K562 (cell line): ENCODE data around the gene CRB2. TPM values are rescaled to one million over a fixed set of nuclear protein-coding genes. Genes with fewer than 3 reads are reported as not detected.

Experiments
- ARID1B ChIP-seq: fragments of 450-650 bp; IDR thresholded peaks from 2 replicates; pipeline ENCODE4 v1.6.1; 2016; ENCODE audit warnings: antibody characterized with exemption, mild to moderate bottlenecking, inconsistent platforms
- COPS2 ChIP-seq: fragments of 450-650 bp; conservative IDR thresholded peaks from 2 replicates; pipeline ENCODE4 v1.6.1; 2016; ENCODE audit warnings: mild to moderate bottlenecking, moderate library complexity
- CREB1 ChIP-seq, 2 experiments: sonication (generic) in 1 of 2; formaldehyde crosslinking in 1 of 2; IDR thresholded peaks; 2 replicates each; pipeline versions ENCODE4 v1.6.1 to v1.8.0; 2012 to 2022; ENCODE audit warnings: inconsistent platforms in 1 of 2, mild to moderate bottlenecking in 1 of 2, missing genetic modification reagents in 1 of 2, moderate library complexity in 1 of 2
- GABPB1 ChIP-seq: sonication (generic); formaldehyde crosslinking; IDR thresholded peaks from 2 replicates; pipeline ENCODE4 v1.8.0; 2022; ENCODE audit warnings: mild to moderate bottlenecking, missing genetic modification reagents
- HINFP ChIP-seq: fragments of 450-650 bp; conservative IDR thresholded peaks from 2 replicates; pipeline ENCODE4 v1.6.1; 2016; ENCODE audit warnings: missing genetic modification characterization, low read depth, mild to moderate bottlenecking, control low read depth, missing compliant biosample characterization
- NKRF ChIP-seq: fragments of 450-650 bp; IDR thresholded peaks from 2 replicates; pipeline ENCODE4 v1.6.1; 2016; ENCODE audit warnings: borderline replicate concordance
- NR3C1 ChIP-seq: sonication (generic); formaldehyde crosslinking; IDR thresholded peaks from 2 replicates; pipeline ENCODE4 v1.8.1; 2022; ENCODE audit warnings: missing genetic modification reagents
- RFX5 ChIP-seq: IDR thresholded peaks from 2 replicates; pipeline ENCODE4 v1.6.1; 2011; ENCODE audit warnings: low read depth, mild to moderate bottlenecking, improper control_type of control experiment, low read length
- SAFB ChIP-seq: fragments of 200-400 bp; formaldehyde crosslinking; IDR thresholded peaks from 2 replicates; pipeline ENCODE4 v1.6.1; 2017; ENCODE audit warnings: low read depth, low read length, borderline replicate concordance
- ZNF232 ChIP-seq: sonication (generic); formaldehyde crosslinking; IDR thresholded peaks from 2 replicates; pipeline ENCODE4 v1.8.0; 2022; ENCODE audit warnings: mild to moderate bottlenecking, missing genetic modification reagents
- ZNF695 ChIP-seq: fragments of 450-650 bp; formaldehyde crosslinking; IDR thresholded peaks from 2 replicates; pipeline ENCODE4 v1.4.0; 2020; ENCODE audit warnings: mild to moderate bottlenecking, moderate library complexity
- polyA plus RNA-seq, 8 experiments: library from polyadenylated mRNA; depleted of rRNA in 4 of 8; stranded (reverse) in 5 of 8; unstranded in 3 of 8; fragments of >200 nt; fragmentation: Nextera tagmentation in 2 of 8; fragmentation: Illumina TruSeq in 1 of 8; extraction: Ambion mirVana in 2 of 8; extraction: Trizol in 1 of 8; gene quantifications; 2 replicates each; pipeline versions ENCODE4 v1.2.1 to v1.2.3, GENCODE V29; 2011 to 2014; ENCODE audit warnings: inconsistent platforms in 1 of 8, missing spikeins in 1 of 8
- total RNA-seq, 7 experiments: library from RNA; depleted of rRNA in 6 of 7; stranded (reverse); fragments of >200 nt in 6 of 7; fragmentation: Illumina TruSeq in 2 of 7; extraction: Trizol in 2 of 7; gene quantifications; 2 replicates each; pipeline versions ENCODE4 v1.2.1 to v1.2.3, GENCODE V29; 2011 to 2021; ENCODE audit warnings: low replicate concordance in 1 of 7
- TF ChIP-seq, protein P1 (sequence below), 3 experiments: fragments of 200-800 bp in 1 of 3; sonication (Bioruptor generic) in 1 of 3; sonication (generic) in 1 of 3; formaldehyde crosslinking in 1 of 3; IDR thresholded peaks; 2 replicates each; pipeline versions ENCODE4 v1.6.1 to v1.8.0; 2016 to 2022; ENCODE audit warnings: mild to moderate bottlenecking in 2 of 3, missing compliant biosample characterization in 2 of 3, missing genetic modification characterization in 2 of 3, missing genetic modification reagents in 1 of 3
- TF ChIP-seq, protein P2 (sequence below), 2 experiments: fragments of 450-650 bp in 1 of 2; sonication (generic) in 1 of 2; formaldehyde crosslinking in 1 of 2; IDR thresholded peaks in 1 of 2; conservative IDR thresholded peaks in 1 of 2; 2 replicates each; pipeline versions ENCODE4 v1.6.1 to v1.8.1; 2016 to 2023; ENCODE audit warnings: mild to moderate bottlenecking in 2 of 2, moderate library complexity in 2 of 2, inconsistent platforms in 1 of 2, missing genetic modification reagents in 1 of 2
- TF ChIP-seq, protein P3 (sequence below): fragments of 450-650 bp; IDR thresholded peaks from 2 replicates; pipeline ENCODE4 v1.6.1; 2018; ENCODE audit not compliant: partially characterized antibody

CRB2 gene
- total and polyA plus RNA-seq, 9 of the 15 experiments (the other 6 are each of a cell fraction or from before 2014, with no cell fraction given) = 0.13 to 1.2 (median 0.25) TPM; not detected in 2

GRCh38 chr9:123343443-123344191 is 12.4 kb upstream of the CRB2 start (continued):
- TF ChIP-seq, protein P1, sequence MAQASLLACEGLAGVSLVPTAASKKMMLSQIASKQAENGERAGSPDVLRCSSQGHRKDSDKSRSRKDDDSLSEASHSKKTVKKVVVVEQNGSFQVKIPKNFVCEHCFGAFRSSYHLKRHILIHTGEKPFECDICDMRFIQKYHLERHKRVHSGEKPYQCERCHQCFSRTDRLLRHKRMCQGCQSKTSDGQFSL (CRISPR knock-in tag; IDR thresholded peaks at IDR 0.05) = no peak
- TF ChIP-seq, protein P1 (tag; IDR thresholded peaks at IDR 0.05) = no peak
- TF ChIP-seq GABPB1 (CRISPR knock-in tag) (no peak; the same call in 1 of the 2 replicates), SAFB (no peak), NR3C1 (CRISPR knock-in tag) (no peak), CREB1 (IDR thresholded peaks at IDR 0.05) (no peak), CREB1 (CRISPR knock-in tag; IDR thresholded peaks at IDR 0.05) (no peak), ZNF232 (CRISPR knock-in tag) (no peak), ZNF695 (no peak), RFX5 (no peak), HINFP (tag) (no peak), COPS2 (no peak), ARID1B (no peak), NKRF (no peak)
- TF ChIP-seq, protein P2, sequence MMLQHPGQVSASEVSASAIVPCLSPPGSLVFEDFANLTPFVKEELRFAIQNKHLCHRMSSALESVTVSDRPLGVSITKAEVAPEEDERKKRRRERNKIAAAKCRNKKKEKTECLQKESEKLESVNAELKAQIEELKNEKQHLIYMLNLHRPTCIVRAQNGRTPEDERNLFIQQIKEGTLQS (IDR thresholded peaks at IDR 0.05) = no peak; the same call in 1 of the 2 replicates
- TF ChIP-seq, protein P2 (CRISPR knock-in tag; conservative IDR thresholded peaks at IDR 0.05) = no peak
- TF ChIP-seq, protein P3, sequence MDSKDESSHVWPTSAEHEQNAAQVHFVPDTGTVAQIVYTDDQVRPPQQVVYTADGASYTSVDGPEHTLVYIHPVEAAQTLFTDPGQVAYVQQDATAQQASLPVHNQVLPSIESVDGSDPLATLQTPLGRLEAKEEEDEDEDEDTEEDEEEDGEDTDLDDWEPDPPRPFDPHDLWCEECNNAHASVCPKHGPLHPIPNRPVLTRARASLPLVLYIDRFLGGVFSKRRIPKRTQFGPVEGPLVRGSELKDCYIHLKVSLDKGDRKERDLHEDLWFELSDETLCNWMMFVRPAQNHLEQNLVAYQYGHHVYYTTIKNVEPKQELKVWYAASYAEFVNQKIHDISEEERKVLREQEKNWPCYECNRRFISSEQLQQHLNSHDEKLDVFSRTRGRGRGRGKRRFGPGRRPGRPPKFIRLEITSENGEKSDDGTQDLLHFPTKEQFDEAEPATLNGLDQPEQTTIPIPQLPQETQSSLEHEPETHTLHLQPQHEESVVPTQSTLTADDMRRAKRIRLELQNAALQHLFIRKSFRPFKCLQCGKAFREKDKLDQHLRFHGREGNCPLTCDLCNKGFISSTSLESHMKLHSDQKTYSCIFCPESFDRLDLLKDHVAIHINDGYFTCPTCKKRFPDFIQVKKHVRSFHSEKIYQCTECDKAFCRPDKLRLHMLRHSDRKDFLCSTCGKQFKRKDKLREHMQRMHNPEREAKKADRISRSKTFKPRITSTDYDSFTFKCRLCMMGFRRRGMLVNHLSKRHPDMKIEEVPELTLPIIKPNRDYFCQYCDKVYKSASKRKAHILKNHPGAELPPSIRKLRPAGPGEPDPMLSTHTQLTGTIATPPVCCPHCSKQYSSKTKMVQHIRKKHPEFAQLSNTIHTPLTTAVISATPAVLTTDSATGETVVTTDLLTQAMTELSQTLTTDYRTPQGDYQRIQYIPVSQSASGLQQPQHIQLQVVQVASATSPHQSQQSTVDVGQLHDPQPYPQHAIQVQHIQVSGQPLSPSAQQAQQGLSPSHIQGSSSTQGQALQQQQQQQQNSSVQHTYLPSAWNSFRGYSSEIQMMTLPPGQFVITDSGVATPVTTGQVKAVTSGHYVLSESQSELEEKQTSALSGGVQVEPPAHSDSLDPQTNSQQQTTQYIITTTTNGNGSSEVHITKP = no peak
